Measurements from ENCODE around the gene FAM161B. TPM values are rescaled to one million over a fixed set of nuclear protein-coding genes. Genes with fewer than 3 reads are reported as not detected.

Gene FAM161B
- total and polyA plus RNA-seq, 2 of the 4 experiments (the other 2 are of a cell fraction): 1.9 to 2.5 TPM

GRCh38 chr14:73916324-73916723, 33.6 kb downstream of the FAM161B start:
- ChIA-PET CTCF (no interaction called here), POLR2A (ENCODE audit: unreplicated experiment) (no interaction called here)
- no peak overlapping the region for H2BK15ac ChIP-seq (ENCODE audit: low read depth, low read length)
- peaks cover 32% of the 10 kb centered on the region for H3K36me3 ChIP-seq (ENCODE audit: control insufficient read depth, insufficient read depth, low read length)
- H3K79me1 ChIP-seq (ENCODE audit: low read depth in 1 of 2, low read length in 2 of 2): peaks cover 39 to 52% of the 10 kb centered on the region in 2 experiments
- no peak overlapping the region for H3K4ac ChIP-seq (ENCODE audit: low read depth, low read length)
- no peak overlapping the region for H3K56ac ChIP-seq (ENCODE audit: extremely low read depth, insufficient read depth, low read length)
- no peak for TF ChIP-seq MAFK (IDR thresholded peaks at IDR 0.05; ENCODE audit: low read depth, low read length)
- TF ChIP-seq MAZ (IDR thresholded peaks at IDR 0.05; ENCODE audit: borderline replicate concordance, low read depth, low read length): no peak
- TF ChIP-seq CEBPB (IDR thresholded peaks at IDR 0.05; ENCODE audit: low read depth, low read length): no peak
- TF ChIP-seq SMC3 (IDR thresholded peaks at IDR 0.05; ENCODE audit: low read depth, low read length): no peak
- TF ChIP-seq NFE2L2 (IDR thresholded peaks at IDR 0.05; ENCODE audit: low read depth, low read length): no peak
- TF ChIP-seq ELK1 (IDR thresholded peaks at IDR 0.05; ENCODE audit: borderline replicate concordance, low read depth, low read length): no peak
- no peak overlapping the region for H2BK5ac ChIP-seq (ENCODE audit: low read depth, low read length, poor library complexity, severe bottlenecking)
- H3K27me3 ChIP-seq (ENCODE audit: control insufficient read depth, insufficient read depth, low read length): no peaks in the 10 kb centered on the region
- peaks cover 6% of the 10 kb centered on the region; the same call in 1 of the 2 replicates for H3K9me1 ChIP-seq (ENCODE audit: insufficient read depth, low read length)
- H3K9ac ChIP-seq (ENCODE audit: low read depth, low read length): no peak overlapping the region
- in situ Hi-C loops (cut with MboI; ENCODE audit: low sequenced_read_pairs) (no loop called here), intact Hi-C loops (cut with micrococcal nuclease) (no loop called here), dilution Hi-C loops (cut with HindIII; ENCODE audit: low sequenced_read_pairs, unreplicated experiment) (no loop called here)
- 82% methylated on average over 2 of the region's 6 CpGs; no CpG with 5 or more reads in 1 of the 2 experiments for WGBS, 2 experiments (ENCODE audit: extremely low coverage in 2 of 2, insufficient read length in 1 of 2)
- no peak overlapping the region for H4K8ac ChIP-seq (ENCODE audit: low read depth in 2 of 2, low read length in 2 of 2)
- H3K27ac ChIP-seq (ENCODE audit: insufficient read depth, low read length): no peak overlapping the region
- no peak overlapping the region for H2BK20ac ChIP-seq (ENCODE audit: low read depth, low read length)
- H2AK9ac ChIP-seq (replicated peaks; ENCODE audit: low read depth, low read length, poor library complexity): no peak overlapping the region
- ATAC-seq (ENCODE audit: low read depth) (no peak), DNase-seq (no peak)
- no peak overlapping the region for H3K14ac ChIP-seq (replicated peaks; ENCODE audit: low read depth, low read length)
- no peak overlapping the region for H3K23ac ChIP-seq (ENCODE audit: low read depth, low read length)
- BruUV-seq (replicated peaks): no TSS peak
- H3K18ac ChIP-seq (ENCODE audit: low read depth, low read length): no peak overlapping the region
- H2AFZ ChIP-seq (replicated peaks; ENCODE audit: low read length, poor library complexity): no peak overlapping the region
- no peaks in the 10 kb centered on the region for H3K4me1 ChIP-seq (ENCODE audit: control insufficient read depth, insufficient read depth, low read length)
- no peak overlapping the region for H3K4me2 ChIP-seq (ENCODE audit: low read depth, low read length)
- H4K20me1 ChIP-seq (ENCODE audit: insufficient read depth, low read length): peaks cover 9% of the 10 kb centered on the region
- H3K4me3 ChIP-seq (ENCODE audit: insufficient read depth, low read depth, low read length): no peak overlapping the region
- H4K91ac ChIP-seq (ENCODE audit: insufficient read depth, low read depth, low read length): no peak overlapping the region
- H2BK120ac ChIP-seq (ENCODE audit: low read depth, low read length): no peak overlapping the region
- no peak overlapping the region for H2AK5ac ChIP-seq (ENCODE audit: low read depth, low read length)
- no peak overlapping the region for H4K5ac ChIP-seq (ENCODE audit: low read depth, low read length)
- H3K9me3 ChIP-seq (ENCODE audit: control insufficient read depth, insufficient read depth, low read length): no peaks in the 10 kb centered on the region

Measured in IMR-90 (cell line).